NCI-H1092 treated with DMSO at 0.1 percent for 48 hours (cell line): ENCODE measurements around the gene CLEC20A.
"Not testable (repeated sequence)": the region's sequence is repeated elsewhere in the genome, so short reads cannot be mapped to it uniquely, and the experiment has no call there.

ENCODE experiments used
- DNase-seq: peaks from one replicate; lab custom pipeline; 2025; lab: John Stamatoyannopoulos, UW

The CLEC20A gene

DNA sequence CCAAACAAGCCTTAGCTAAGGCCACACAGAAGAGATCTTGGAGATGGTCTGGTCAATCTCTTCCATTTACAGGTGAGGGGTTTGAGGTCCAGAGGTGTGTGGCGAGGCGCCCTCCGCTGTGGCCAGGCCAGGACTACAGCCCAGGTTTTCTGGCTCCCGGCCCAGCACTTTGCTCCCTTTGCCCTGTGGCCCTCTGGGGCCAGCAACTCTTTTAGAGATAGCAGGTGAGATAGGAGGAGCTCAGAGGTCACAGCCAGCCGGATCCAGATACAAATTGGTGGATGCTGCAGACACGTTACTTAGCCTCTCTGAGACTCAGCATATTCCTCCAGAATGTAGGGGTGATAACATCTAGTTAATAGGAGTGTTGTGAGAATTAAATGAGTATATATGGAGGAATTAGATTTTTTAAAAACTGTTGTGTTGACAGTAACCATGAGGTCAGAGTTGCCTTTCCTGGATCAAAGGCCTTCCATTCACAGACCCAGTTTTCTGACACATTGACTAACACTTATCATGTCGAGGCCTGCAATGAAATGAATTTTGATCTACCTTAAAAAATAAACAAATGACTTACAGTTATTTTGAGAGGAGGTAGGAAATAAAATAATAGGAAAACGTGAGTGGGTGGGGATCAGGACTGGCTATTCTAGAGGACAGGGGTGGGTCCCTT is 32.7 kb upstream of the CLEC20A start:
- DNase-seq, result no peak

DNA sequence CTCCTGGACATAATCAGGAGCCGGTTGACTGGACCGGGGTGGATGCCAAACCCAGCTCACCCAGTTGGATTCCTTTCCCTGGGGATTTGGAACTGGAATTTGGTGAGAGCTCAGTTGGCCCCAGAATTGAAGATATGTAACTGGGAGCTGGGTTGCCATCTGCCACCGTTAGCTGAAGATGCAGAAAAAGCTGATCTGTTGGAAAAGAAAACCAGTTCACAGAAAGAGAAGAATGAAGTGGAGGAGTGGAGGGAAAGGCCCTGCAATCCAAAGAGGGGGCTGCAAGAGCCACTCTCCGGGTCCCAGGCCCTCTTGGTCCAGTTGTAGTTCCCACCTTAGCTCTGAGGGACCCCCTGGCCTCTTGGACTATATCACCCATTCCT is 32.2 kb upstream of the CLEC20A start:
- DNase-seq, result no peak

DNA sequence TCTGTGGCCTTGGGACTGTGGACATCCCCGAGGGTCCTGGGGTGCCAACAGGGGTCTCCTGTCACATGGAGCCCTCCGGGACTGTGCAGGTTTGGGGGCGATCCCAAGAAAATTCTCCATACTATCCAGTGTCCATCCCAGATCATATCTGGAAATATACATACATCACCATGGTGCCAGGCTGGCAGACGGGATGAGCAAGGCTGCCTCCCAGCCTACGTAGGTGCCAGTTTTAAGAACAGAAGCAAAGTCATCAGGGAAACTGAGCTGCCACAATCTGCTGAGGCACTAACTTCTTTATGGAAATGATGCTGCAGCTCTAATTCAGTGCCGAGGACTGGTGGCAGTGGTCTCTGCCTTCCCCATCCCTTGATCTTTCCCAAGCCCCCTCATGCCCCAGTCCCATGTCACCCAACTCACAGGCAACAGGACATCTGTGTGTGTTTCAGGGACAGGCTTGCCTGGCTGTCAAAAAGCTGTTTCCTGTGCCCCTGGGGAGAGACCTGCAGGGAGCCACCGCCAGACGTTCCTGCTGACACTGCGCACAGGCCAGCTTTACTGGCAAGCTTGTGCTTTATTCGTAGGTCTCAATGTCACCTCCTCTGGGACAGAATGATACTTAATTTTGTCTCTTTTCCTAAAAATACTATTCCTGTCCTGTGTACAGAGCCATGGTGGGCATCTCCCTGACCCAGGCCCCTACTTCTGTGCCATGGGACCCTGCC is 31.6 kb upstream of the CLEC20A start:
- no peak for DNase-seq

DNA sequence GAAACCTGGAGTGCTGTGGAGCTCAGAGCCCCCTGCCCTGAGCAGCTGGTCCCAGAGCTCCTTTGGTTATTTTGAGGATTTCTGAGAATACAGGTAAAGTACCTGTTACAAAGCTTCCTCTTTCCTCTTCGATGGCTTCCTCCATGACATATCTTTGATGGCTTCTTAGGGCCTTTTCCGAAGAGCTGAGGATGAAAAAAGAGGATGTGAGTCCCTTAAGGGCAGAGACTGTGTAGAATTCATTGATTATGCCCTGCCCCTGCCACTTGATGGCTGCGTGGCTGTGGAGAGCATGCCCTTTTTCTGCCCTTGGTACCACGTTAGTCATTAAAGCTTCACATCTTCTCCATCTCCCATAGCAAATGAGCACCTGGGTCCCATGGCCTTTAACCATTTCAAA is 30.4 kb upstream of the CLEC20A start:
- no peak for DNase-seq

DNA sequence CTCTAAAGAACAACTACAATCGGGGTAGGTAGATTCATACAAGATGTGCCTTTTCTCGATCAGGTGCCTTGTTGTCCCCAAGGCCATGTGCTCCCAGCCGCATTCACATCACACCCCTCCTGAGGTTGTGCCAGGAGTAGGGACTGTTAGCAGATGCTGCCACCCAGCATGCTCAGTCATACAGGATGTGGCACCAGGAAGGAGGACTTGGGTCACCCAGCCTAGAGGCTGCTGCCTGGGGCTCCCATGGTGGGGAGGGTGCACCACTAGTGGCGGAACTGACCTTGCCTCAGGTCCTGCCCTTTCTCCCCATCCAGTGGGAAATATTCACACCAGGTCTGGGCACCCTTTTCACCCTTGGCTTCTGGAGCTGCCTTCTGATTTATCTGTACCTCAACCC is 24.5 kb upstream of the CLEC20A start:
- DNase-seq, result no peak

DNA sequence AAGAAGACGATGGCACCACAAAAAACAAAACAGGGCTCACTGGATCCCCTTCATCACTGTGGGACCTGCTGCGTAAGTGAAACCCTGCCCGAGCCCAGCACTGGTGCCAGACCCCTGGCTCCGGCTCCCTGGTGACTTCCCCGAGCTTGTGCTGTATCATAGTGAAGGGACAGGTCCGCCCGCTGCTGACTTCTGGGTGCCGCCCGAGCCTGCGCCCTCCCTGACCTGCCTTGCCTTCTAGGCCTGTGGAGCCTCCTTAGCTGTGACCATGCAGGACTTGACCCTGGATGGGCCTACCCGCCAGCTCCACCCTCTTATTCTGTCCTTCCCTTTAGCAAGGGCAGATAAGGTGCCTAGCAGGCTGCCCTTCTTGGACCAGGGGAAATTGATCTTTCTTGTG is 24.0 kb upstream of the CLEC20A start:
- no peak for DNase-seq

DNA sequence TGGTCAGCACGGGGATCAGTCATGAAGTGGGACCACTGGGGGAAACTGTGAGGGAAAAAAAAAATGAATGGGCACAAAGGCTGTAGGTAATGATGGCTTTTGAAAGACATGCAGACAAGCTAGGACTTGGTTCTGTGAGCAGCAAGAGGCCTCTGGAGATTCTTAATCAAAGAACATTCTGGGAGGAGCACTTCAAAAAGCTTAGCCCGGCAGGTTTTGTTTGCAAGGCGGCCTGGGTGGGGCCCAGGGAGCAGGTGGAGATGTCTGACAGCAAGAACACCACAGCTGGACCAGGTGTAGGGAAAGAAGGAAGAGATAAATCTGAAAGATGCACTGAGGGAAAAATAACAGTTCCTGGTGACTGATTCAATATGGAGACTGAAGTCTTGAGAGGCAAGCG is 22.1 kb upstream of the CLEC20A start:
- DNase-seq, result no peak

DNA sequence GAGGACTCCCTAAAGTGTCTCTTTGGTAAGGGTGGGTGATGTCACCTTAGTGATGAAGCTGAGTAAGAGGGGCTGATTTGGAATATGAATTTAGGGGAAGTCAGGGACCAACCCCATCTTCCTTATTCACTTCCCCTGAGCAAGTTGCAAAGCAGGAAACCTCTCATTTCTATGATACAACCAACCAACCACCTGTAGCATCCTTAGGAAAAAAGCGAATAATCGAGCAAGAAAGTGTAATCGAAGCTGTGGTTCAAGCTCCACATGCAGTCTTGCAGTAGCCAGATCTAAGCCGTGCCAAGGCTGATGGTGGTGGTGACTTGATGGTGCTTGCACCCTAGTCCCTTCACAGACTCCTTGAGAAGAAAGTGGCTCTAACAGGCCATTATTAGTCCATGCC is 19.3 kb upstream of the CLEC20A start:
- DNase-seq, result no peak

DNA sequence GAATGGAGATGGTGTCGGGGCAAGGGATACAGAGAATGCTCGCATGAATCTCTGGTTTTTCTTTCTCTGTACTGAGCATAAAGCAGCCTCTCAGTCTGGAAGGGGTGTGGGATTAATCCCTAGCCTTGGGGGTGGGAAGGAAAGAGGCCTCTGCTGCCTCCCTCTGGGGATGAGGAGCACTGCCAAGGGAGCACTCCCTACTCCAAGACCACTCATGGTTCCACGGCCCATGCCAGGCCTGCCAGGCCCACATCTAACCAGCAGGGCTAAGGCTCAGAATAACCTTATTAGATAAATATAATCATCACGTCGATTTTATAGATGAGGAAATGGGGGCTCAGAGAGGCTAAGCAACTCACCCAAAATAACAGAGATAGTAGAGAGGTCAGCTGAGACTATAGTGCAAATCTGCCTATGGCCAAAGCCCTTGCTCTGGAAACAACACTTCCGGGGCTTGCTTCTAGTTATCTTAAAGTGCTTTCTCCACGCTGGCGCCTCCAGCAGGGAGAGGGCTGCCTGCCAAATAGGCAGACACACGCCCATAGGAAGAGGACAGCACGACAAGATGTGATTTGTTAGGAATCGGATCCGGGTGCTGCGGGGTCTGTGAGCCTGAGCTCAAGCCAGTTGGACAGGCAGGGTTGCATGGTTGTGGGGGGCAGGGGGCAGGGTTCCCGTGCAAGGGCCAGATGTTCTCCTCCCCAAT is 16.7 kb upstream of the CLEC20A start:
- DNase-seq, result no peak

DNA sequence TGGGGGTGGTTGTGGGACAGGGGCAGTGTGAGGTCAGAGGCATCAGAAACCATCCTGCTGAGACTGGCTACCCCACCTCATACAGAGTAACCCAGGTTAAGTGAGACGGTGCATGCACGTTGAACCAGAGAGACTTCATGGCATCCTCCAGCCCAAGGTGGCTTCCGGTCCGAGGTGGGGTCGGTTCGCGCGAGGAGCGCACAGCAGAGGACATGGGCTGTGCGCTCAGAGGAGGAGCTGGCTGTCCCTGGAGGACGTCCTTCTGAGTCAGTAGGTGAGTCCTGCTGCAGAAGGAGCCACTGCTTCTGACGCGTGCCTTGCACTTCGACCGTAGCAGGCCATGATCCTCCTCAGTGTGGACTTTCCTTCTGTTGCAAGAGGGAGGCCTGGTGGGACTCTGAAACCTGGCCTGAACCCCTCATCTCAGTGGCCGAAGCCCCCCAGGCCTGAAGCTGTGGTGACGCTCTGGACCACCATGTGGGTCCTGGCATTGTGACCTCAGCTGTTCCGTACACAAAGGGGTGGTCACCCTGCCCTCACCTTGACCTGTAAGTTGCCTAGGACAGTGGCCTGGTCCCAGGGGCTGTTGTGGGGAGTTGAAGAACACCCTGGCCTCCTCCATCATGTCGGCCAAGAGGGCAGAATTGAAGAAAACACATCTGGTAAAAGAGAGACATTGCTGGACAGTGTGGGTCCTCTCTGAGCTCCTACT is 16.0 kb upstream of the CLEC20A start, which contains the start of gene TEX35:
Gene TEX35 (plus strand): TSS at position 544 of the 712 bp plus-strand sequence. CDS start 80 bp downstream, at position 624.
- no peak for DNase-seq

DNA sequence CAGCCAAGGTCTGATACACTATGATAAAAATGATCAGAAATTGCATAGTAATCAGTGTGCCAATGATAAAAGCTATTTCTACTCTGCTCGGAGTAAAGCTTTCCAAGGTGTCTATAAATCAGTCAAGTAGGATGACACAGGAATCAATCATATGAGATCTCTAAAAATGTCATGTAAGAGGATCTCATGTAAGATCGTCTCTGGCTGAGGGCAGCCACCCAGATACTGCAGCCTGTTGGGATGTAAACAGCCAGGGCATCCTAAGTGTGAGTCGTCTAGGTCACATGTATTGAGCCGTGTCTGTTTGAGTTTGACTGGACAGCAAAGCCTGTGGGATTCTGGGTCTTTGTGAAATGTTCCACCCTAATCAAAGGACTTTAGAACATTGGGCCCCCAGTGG is 13.4 kb upstream of the CLEC20A start:
- DNase-seq, result no peak

DNA sequence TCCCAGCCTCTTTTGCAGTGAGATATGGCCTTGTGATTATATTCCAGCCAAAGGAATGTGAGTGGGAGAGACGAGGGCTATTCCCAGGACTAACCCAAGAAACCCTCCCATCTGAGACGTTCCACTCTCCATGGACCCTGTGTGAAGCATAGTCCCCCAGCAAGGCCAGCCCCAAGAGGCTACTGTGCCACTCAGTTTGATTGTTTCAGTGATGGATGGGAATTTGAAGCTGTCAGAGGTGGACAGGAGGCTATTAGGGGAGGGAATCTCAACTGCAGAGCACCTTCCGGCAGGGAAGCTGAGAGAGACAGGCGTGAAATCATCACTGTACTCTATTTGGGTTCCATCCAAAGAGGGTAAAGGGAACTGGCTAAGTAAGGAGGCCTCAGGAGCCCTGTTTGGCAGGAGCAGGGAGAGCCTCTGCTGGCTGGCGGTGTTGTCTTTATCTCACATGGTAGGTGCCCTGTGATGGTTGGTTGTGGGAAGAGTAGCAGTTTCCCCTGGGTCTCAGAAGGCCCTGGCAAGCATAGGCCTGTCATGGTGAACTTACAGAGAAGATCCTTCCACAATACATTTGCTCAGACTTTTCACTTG is 12.7 kb upstream of the CLEC20A start:
- DNase-seq, result no peak

DNA sequence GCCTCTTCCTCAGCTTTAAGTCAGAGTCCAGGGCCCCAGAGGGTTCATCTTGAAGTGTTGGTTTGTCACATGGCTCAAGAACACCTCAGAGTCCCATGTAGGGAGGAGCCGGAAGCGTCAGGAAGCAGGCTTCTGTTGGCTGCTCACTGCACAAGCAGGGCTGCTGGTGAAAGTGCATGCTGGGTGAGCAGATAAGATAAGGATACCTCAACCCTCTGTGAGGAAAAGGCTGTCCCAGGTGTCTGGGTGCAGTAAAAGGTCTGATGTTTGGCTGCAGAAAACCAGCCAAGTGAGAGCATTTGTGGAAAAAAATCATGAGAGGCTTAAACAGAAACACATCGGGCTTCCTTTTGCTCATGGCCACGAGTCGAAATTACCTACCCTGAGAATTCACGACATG is 9.9 kb upstream of the CLEC20A start:
- no peak for DNase-seq

DNA sequence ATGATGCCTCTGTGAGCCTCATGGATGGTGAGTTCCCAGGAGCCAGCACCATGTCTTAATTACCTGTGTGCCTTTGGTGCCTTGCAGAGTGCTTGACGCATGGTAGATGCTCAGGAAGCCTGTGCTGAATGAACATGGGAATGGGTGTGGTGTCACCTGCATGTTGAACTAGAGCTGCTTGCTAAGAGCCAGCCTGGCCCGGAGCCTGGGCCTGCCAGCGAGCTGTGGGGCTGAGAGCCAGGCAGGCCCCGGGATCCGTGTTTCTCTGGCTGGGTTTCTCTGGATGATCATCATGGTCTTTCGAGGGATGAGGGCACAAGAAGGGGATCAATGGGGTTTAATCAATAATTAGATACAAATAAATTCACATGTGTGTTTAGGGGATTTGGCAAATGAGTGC is 9.4 kb upstream of the CLEC20A start:
- no peak for DNase-seq

DNA sequence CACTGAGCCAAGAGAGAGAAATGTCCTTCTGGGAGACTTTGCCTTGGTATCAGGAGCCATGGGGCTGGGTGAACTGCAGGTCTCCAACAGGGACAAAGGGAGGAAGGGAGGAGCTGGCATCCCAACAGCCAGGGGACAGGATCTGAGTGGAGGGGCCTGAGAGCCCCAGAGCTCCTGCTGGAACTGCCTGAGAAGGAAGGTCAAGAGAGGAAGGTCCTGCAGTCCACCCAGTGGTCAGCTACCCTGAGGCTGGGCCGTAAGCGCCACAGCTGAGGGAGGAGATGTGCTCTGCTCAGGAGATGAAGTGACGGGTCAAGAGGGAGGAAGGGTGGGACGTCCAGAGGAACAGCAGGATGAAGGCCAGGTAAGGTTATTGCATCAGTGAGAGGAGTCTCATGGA is 7.5 kb upstream of the CLEC20A start:
- DNase-seq, result no peak

DNA sequence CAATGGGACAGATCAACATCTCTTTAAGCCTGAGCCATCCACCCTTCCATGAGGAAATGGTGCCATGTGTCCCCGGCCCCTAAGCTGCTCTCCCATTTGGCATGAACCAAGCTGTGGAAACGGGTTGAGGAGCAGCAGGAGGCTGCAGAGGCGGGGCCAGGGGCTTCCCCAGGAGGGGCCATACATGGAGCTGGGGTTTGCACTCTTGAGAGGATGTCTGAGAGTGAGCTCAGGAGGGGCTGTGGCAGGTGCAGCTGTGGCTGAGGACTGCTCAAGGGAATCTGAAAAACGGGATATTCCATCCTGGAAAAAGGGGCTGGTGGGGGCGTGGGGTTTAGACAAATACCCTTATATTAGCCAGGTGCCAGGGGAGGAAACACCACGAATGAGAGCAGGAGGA is 7.1 kb upstream of the CLEC20A start:
- DNase-seq, result no peak

DNA sequence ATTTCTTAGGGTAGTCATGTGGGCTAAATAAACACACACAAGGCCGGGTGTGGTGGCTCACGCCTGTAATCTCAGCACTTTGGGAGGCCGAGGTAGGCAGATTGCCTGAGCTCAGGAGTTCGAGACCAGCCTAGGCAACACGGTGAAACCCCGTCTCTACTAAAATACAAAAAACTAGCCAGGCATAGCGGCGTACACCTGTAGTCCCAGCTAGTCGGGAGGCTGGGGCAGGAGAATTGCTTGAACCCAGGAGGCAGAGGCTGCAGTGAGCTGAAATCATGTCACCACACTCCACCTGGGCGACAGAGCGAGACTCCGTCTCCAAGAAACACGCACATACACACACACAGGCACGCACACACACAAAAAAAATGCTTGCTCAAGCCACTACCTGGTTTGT is 6.6 kb upstream of the CLEC20A start:
- DNase-seq, result not testable (repeated sequence)

DNA sequence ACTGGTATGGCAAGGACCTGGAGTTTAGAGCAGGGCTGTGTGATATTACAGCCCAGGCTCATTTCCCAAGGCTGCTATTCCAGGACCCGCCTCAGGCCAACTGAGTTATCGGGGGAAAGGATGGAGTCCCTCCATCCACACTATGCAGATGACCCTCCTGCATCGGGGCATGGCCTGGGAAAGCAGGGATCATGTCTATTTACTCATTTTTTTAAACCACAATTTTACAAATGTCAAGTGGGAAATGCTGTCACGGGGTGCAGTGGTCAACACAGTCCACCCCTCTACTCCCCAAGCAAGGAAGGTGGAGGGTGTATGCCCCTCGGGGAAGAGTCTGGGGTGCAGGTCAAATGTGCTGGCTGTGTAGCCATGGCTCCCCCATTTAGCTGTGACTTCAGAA is 6.1 kb upstream of the CLEC20A start:
- DNase-seq, result no peak

DNA sequence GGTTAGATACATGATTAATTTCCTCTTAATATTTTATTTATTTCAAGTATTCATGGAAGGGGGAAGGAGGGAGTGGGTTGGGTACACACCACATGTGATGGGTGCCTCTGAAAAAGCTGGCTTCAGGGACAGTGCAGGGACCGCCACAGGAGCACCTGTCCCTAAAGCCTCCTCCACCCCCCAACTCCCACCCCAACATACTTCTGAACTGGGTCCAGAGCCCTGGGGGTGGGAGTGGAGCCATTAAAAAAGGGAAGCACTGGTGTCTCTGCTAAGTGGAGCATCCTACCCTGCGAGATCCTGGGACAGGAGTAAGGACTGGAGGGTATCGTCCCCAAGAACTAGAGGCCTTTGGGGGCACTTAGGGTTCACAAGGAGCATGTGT is 5.6 kb upstream of the CLEC20A start:
- no peak for DNase-seq

DNA sequence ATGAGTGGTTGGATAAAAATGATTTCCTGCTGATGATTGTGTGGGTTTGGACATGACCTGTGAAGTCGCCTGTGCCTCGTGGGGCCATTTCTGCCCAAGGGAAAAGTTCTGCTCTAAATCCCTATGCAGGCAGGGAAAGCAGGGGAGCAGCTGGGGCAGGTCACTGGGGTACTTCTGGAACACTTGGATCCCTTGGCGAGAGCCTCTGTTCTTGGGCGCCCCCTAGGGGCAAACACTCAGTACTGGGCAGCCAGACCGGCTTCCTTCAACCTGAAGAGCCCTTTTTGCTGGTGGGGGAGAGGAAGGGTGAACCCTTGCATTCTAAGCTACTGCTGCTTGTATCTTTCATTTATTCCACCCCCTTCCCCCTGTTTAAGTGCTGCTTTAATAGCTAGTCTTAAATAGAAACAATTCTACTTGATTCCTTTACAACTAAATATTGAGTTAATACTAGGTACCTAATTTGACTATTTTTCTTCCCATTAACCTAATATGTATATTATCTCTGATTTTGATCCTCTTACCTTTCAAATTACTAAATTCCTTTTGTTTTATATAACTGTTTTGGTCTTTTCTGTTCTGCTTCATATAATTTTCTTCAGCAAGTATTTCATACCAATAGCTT is 5.1 kb upstream of the CLEC20A start:
- DNase-seq, result peak; percentile 53

DNA sequence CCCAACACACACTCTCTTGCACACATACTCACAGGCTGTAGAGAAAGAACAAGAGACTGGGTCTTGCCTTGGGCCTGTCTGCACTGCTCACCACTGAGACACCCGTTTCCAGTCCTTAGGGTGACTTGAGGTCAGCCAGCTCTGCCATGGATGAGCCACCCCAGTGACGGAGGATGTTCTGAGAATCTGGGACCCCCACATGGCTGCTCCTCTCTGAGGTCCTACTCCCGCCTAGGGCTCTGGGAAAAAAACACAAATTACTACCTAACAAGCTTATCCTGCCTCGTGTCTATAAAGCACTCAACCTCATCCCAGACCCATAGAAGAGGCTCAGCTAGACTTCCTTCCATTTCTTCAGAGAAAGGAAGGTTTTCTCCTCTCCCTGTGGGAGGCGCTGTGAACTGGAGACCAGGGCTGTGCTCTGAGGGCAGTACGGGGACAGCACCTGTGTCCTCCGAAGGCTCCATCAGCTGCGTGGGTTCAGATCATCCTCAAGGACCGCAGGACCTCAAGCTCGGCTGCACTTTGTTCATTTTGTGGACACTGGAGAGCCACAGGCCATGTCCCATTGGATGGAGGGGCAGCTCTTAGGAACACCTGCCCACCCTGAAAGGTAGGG is 4.3 kb upstream of the CLEC20A start:
- DNase-seq, result no peak
